ENCODE data around the gene C14orf93.
"Not testable (repeated sequence)": the region's sequence is repeated elsewhere in the genome, so short reads cannot be mapped to it uniquely, and the experiment has no call there.

Gene C14orf93

DNA sequence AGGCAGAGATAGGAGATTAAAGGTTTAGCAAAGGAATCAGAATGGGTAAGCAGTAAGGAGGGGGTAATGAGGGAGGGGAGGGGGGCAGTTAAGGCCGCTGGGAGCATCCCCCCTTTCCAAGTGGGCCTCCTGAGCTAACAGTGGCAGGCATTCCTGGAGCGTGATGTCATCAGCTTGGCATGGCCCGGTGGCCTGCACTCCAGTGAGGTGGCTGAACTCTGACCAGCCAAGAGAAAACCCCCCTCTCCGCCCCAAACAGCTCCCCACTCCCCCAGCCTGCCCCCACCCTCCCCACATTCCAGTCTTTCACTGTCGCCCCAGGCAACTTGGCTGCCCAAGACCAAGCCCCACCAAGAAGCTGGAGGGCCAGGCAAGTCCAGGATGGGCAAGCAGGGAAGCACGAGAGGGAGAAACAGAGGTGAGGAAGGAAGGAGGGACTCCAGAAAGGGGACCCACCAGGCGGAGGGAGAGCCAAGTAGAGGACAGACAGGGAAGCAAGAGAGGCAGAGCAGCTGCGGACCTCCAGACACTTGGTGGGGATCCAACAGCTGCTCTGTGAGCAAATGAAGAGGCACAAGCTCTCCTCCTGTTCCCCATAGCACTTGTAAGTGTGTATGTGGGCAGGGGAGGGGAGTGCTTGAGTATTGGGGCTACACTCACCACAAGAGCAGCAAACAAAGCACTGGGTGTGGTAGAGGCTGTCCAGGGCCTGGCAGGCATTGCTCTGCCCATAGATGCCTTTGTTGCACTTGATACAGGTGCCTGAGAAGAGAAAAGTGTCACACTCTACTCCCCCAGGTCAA, 32.1 kb downstream of the C14orf93 start:
- H3K27ac ChIP-seq = peak overlapping the region; percentile 100
- DNase-seq (ENCODE audit: low read depth, low spot score) = no peak

DNA sequence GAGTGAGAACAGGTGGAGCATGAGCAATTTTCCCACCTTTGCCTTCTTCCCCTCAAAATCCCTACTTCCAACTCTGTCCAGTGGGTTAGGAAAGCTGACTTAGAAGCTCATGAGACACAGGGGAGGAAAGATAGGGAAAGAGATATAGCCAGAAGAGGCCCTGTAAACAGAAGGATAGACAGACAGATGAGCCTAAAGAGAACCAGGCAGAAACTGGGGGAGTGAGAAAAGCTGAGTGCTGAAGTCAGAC, 32.6 kb downstream of the C14orf93 start:
- H3K27ac ChIP-seq = peak overlapping the region; percentile 100
- DNase-seq (ENCODE audit: low read depth, low spot score) = no peak

DNA sequence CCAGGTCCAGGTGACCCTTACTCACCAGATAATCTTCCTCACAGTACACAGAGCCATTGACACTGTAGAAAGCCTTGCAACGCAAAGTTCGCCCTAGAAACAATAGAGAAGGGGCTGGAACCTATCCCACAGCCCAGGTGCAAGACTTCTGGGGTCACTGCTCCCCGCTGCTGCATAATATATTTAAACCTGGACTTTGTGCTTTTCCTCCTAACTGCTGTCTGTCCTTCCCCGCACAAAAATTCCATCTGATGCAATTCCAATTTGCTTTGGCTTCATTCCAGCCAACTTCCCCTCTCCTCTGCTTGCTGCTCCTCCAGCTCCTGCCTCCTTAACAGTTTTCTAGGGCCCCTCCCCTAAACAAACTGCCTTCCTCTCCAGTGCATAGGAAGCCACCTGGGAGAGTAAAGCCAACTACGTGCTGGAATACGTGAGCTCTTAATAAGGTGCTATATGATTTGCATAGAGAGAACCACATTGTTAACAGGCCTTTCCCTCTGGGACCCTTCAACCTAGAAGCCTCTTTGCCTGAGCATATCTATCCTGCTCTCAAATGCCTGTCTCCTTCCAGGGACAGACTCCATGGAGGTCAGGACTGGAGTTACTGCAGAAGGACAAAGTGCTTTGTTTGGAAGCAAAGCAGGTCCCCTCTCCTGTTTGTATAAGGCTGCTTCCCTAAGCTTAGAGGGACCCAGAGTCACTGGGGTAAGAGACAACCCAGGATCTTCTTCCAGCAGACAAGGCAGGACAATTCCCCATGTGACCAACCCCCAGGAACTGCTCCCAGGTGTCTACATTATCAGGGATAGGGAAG, 33.1 kb downstream of the C14orf93 start:
- peak overlapping the region; percentile 100 for H3K27ac ChIP-seq
- no peak for DNase-seq (ENCODE audit: low read depth, low spot score)

DNA sequence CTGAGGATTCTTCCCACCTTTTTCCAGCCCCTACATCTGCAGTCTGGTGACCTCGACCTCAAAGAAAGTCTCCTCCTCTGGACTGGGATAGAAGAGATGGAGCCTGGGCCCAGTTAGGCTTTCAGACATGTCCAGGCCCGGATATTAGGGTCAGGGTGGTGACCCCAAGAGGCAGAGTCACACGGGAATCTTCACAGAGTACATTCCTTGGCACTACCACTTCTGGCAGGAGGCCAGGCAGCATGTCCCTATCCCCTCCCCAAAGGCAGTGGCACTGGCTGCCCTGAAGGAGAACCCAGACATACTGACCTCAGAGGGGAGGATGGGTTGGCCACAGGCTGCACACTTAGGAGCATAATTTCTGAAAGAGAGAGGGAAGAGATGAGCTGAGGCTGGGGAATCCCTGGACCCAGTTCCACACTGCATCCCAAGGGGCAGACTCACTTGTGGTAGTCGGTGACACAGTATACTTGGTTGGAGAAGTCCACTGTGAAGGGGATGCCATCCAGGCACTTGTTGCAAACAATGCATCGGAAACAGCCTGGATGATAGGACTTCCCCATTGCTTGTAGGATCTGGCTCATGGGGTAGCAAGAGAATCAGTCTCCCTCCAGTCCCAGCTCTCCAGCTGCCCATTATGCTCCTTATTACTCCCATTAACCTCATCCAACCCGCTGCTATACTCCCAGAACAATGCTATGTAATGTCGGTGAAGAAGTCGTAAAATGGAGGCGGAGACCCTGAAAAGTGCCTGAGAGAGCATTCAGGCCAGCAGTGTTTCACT, 35.2 kb downstream of the C14orf93 start:
- DNase-seq (ENCODE audit: low read depth, low spot score) = no peak
- H3K27ac ChIP-seq = peak overlapping the region; percentile 100

DNA sequence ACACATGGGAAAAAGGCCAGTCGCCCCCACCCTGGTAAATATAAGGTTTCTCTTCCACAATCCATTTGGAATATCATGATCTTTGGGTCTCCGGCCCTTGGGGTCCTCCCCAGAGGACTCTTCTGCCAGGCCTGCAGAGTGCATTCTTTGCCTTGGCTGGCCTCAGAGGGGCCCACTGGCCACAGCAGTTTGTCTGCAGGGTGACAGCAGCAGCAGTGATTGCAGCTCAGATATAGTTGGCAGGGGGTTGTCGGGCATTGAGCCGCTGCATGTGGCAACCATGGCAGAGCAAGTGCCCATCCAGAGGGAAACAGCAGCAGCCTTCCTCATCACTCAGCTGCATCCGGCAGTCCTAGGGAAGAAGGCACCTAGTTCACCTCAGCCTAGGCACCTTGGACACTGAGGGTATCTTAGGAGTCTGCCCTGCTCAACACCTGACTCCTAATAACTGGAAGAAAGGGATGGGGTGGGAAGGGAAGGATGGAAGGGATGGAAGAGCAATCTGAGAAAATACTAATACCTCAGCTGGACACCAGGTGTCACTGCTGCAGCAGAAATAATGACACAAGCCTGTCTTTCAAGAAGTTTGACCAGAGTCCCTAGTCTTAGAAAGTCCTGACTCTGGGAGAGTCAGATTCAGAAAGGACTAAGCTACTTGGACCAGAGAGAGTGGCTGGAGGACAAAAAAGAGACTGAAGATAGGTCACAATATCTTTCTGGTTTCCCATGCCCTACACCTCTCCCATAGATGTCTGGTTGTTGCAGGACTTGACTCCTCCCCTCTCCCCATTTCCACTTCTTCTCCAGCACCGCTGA, 36.5 kb downstream of the C14orf93 start:
- no peak for DNase-seq (ENCODE audit: low read depth, low spot score)
- H3K27ac ChIP-seq = peak overlapping the region; percentile 100

DNA sequence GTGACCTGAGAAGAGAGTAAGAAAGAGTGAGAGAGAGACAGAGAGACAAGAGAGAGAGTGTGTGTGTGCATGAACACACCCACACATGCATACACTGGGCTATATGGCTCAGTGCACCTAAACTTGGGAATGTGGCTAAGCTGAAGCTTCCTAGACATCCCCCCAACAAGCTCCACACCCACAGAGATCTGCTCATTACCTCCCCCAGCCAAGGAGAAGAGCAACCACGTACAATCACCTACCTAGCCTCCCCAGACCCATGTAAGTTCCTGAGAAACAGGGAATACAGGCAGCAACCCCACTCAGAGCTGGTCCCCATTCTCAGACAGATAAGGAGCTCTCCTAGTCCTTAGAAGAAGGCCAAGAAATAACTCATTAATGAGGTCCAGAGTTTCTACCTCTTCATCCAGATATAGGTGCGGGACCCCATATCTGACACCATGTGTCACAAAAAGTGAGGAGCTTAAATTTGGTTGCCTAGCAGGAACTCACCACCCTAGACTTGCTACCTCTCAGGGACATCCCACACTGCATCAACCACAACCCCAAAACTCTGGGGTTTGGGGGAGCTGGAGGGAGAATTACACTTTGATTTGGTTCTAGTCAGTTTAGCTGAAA, 37.5 kb downstream of the C14orf93 start:
- DNase-seq (ENCODE audit: low read depth, low spot score) = no peak
- H3K27ac ChIP-seq = peak overlapping the region; percentile 100

DNA sequence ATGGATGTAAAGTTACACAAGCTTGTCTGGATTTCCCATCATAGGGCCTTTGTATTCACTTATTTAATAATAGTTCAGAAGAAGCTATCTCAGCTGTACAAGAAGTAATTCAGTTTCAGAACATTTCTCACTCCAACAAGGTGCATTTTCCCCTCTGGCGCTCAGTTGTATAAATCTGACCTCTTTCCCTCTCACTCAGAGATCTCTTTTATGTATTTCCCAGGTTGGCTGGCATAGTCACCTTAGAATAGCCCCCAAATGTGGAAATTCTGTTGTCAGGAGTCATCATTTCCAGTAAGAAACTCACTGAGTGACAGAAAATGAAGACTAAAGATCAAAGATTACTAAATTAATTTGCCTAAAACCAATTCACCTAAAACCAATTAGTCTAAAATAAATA, 38.8 kb downstream of the C14orf93 start:
- H3K27ac ChIP-seq = no peak overlapping the region
- no peak for DNase-seq (ENCODE audit: low read depth, low spot score)

DNA sequence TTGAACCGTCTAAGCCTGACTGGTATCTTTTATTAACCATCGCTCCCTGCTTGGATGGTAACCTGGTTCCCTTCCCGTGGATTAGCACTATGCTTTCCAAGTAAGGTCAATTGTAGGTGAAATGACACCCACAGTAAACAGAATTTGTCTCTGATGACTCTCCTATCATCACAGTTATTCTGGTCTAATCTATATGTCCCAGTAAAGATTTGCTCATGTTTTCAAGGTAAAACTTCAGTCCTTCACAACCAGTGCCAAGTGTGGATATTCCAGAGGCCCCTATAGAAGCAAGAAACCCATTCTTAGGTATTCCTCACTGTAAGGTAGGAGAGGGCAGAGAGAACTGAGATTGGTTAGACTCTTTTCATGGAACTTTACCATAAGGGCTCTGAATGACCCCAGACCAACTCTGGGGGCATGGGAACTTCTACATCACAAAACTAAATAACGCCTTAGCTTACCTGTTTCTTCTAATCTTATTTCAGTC, 43.1 kb downstream of the C14orf93 start:
- peak overlapping the region; percentile 43 for H3K27ac ChIP-seq
- DNase-seq (ENCODE audit: low read depth, low spot score) = no peak

DNA sequence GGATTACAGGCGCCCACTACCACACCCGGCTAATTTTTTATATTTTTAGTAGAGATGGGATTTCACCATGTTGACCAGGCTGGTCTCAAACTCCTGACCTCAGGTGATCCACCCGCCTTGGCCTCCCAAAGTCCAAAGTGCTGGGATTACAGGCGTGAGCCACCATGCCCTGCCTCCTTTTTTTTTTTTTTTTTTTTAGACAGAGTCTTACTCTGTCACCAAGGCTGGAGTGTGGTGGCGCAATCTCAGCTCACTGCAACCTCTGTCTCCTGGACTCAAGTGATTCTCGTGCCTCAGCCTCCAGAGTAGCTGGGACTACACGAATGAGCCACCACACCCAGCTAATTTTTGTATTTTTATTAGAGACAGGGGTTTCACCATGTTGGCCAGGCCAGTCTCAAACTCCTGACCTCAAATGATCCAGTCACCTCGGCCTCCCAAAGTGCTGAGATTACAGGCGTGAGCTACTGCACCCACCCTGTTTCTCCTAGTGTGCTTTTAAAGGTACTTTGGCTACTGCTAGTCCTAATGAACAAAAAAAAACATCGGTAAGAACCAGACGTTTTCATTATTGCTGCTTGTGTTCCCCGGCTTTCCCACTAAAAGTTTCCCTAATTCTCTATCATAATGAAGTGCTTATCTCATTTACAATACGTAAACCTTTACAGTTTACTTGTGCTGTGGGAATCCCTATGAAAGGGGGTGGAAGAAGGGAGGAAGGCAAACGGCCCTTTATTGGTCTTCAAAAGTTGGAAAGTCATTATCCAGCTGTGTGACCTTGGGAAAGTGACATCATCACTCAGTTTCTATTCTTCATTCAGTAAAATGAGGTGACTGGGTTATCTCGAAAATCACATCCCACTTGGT, 43.8 kb downstream of the C14orf93 start:
- not testable (repeated sequence) for DNase-seq (ENCODE audit: low read depth, low spot score)
- H3K27ac ChIP-seq = peak overlapping the region; percentile 43

DNA sequence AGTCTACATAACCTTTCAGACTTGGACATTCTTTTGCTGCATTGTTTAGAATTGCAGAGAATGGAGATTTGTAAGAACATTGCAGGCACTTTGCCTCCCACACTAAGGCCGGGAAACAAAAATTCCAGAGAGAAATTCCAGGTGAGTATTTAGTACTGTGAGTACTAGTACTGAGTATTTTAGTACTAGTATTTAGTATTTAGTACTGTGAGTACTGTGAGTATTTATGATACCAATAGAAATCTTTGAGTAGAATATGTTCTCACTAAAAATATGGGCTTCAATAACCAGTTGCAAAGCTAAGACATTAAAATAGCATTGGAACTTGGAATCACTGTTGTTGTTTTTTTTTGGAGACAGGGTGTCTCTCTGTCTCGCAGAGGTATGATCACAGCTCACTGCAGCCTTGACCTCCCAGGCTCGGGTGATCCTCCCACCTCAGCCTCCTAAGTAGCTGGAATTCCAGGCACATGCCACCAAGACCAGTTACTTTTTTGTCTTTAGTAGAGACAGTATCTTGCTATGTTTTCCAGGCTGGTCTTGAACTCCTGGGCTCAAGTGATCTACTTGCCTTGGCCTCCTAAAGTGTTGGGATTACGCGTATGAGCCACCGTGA, 47.8 kb downstream of the C14orf93 start:
- DNase-seq (ENCODE audit: low read depth, low spot score) = no peak
- no peak overlapping the region for H3K27ac ChIP-seq

DNA sequence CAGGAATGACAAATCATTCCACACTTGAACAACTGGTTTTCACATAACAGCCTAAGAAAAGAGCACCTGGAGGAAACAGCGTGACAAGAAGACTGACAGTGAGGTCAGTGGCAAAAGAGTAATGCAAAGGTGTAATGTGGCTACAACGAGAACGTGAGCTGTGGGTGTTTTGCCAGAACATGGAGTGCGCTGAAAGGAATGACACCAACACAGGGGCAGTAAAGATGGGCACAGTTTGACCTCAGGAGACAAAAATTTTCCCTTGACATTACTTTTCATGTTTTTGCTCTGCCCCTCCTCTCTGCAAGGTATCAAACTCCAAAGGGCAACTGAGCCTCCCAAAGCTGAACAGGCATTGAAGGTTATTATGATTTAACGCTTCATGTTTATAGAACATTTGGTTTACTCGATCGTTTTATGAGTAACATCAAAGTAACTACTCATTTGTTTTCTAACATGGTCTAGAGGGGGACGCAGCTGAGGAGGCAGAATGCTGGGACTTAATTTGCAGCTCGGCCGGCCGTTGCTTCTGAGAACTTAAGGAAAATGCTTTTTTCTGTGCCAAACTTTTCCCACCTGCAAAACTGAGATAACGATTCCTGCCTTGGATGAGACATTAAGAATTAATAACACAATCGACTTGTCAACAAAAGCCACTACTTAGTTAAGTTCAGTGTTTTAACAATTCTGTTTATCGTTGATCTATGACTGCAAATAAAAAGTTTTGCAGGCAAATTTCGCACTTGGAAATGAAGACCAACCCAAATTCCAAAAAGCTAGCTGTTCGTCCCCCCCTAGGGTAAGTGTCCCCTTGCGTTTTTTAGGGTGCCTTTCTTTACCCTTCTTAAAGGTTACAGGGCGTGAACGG, 54.0 kb downstream of the C14orf93 start:
- peak overlapping the region; percentile 91 for H3K27ac ChIP-seq
- DNase-seq (ENCODE audit: low read depth, low spot score) = no peak

DNA sequence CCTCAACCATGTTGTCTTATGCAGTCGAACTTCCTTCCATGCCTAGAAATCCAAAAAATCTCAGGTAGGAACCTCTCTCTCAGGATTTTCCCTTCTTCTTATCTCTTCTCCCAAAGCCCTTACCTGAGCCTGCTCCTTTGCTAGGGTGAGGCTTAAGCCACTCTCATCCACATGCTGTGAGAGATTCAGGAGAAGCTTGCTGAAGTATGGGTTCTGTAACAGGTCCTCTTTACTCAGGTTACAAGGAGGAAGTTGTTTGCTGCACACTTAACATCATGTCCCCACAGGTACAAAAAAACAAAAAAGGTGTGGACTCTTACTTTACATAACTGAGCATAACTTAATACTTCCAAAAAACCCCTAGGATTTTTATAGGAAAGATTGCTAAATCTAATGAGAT, 57.5 kb downstream of the C14orf93 start:
- H3K27ac ChIP-seq = no peak overlapping the region
- DNase-seq (ENCODE audit: low read depth, low spot score) = no peak

DNA sequence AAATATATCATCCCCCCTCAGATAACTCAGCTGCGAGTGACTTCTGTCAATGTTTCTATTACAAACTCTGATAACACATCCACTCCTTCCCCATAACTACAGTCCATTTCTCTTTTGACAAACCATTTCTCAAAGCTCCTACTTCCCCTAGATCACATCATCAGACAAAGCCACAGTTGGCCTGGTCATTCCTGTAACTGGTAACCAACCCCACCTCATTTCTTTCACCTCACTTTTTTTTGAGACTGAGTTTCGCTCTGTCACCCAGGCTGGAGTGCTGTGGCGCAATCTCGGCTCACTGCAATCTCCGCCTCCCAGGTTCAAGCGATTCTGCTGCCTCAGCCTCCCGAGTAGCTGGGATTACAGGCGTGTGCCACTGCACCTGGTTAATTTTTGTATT, 58.1 kb downstream of the C14orf93 start:
- H3K27ac ChIP-seq = not testable (repeated sequence)

DNA sequence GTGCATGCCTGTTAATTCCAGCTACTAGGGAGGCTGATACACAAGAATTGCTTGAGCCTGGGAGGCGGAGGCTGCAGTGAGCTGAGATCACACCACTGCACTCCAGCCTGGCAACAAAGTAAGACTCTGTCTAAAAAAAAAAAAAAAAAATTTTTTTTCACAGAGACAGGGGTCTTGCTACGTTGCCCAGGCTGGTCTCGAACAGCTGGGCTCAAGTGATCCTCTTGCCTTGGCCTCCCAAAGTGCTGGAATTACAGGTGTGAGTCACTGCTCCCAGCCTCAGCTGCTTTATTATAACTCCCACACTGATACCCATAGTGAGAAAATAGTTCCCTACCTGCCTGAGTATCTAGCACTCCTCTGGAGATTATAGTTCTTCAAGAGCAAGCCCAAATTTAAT, 64.3 kb downstream of the C14orf93 start:
- no peak overlapping the region for H3K27ac ChIP-seq
- DNase-seq (ENCODE audit: low read depth, low spot score) = no peak

More for the DNA sequence above, 58.1 kb downstream of the C14orf93 start:
- not testable (repeated sequence) for DNase-seq (ENCODE audit: low read depth, low spot score)

DNA sequence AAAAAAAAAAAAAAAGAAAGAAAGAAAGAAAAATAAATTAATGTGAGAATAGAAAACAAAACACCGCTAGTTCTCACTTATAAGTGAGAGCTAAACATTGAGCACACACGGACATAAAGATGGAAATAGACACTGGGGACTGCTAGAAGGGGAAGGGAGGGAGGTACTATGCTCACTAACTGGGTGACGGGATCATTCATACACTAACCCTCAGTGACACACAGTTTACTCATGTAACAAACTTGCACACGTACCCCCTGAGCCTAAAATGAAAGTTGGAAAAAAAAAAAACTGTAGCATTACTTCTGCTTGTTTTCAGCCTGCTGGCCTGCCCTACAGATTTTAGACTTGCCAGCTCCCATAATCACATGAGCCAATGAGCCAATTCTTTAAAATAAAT, 70.3 kb downstream of the C14orf93 start:
- H3K27ac ChIP-seq = no peak overlapping the region
- no peak for DNase-seq (ENCODE audit: low read depth, low spot score)
